Central memory CD8-positive, alpha-beta T cell (primary cell): ENCODE measurements around the gene ELL3.
A peak's percentile ranks its signal among the peaks of the same experiment; 100 is the strongest.
"Not testable (repeated sequence)": the region's sequence is repeated elsewhere in the genome, so short reads cannot be mapped to it uniquely, and the experiment has no call there.

Experiments
- ATAC-seq: fragments of 150-1000 bp; cut with Tn5 transposase; replicated peaks from 2 replicates; pipeline ENCODE4 v1.10.0; 2022; ENCODE audit warnings: mild to moderate bottlenecking, moderate FRiP score, moderate number of reproducible peaks; ENCODE audit not compliant: poor library complexity, severe bottlenecking; ENCODE audit errors: extremely low read depth
- DNase-seq, 2 donors: peaks; one replicate each; pipeline ENCODE4 v3.0.0; 2021; ENCODE audit warnings: low spot score in 2 of 2
- H3K27ac Mint-ChIP-seq: one replicate; pipeline ENCODE4 v1.8.0; 2022; ENCODE audit warnings: low read depth, mild to moderate bottlenecking, moderate library complexity, mixed read lengths
- H3K27me3 Mint-ChIP-seq: one replicate; pipeline ENCODE4 v1.8.0; 2022; ENCODE audit warnings: mixed read lengths
- H3K36me3 Mint-ChIP-seq: one replicate; pipeline ENCODE4 v1.8.0; 2022; ENCODE audit warnings: mild to moderate bottlenecking, moderate library complexity, mixed read lengths; ENCODE audit not compliant: insufficient read depth
- H3K4me1 Mint-ChIP-seq: one replicate; pipeline ENCODE4 v1.8.0; 2022; ENCODE audit warnings: mixed read lengths
- H3K4me3 Mint-ChIP-seq: one replicate; pipeline ENCODE4 v1.8.0; 2022; ENCODE audit warnings: mild to moderate bottlenecking, moderate library complexity, mixed read lengths
- H3K9me3 Mint-ChIP-seq: one replicate; pipeline ENCODE4 v1.8.0; 2022; ENCODE audit warnings: mixed read lengths

The ELL3 gene

GRCh38 chr15:43776718-43777266 is at the start of gene ELL3:
Gene ELL3, minus strand, starts transcription at chr15:43776966. Its CDS starts 65 bp downstream, at chr15:43776901.
- Mint-ChIP-seq H3K27me3 (no peaks in the 10 kb centered on the region), H3K27ac (peak within 1 kb of the TSS; percentile 76), H3K4me3 (peak within 1 kb of the TSS; percentile 92), H3K4me1 (peaks cover 22% of the 10 kb centered on the region), H3K36me3 (peaks cover 33% of the 10 kb centered on the region), H3K9me3 (no peaks in the 10 kb centered on the region)
- ATAC-seq (peak; percentile 82), DNase-seq (peak; percentile 48 to 55)

- no peaks in the 10 kb centered on the region for H3K27me3 Mint-ChIP-seq
- H3K36me3 Mint-ChIP-seq: peaks cover 13% of the 10 kb centered on the region
- H3K4me1 Mint-ChIP-seq: peaks cover 50% of the 10 kb centered on the region
- no peaks in the 10 kb centered on the region for H3K9me3 Mint-ChIP-seq
- ATAC-seq (no peak), DNase-seq (no peak)
- H3K4me3 Mint-ChIP-seq: peak overlapping the region; percentile 86
- H3K27ac Mint-ChIP-seq: peak overlapping the region; percentile 79
Observed at GRCh38 chr15:43826029-43826507, 49.3 kb upstream of the ELL3 start.

GRCh38 chr15:43825305-43825704 is 48.5 kb upstream of the ELL3 start:
- not testable (repeated sequence) for DNase-seq, H3K27ac Mint-ChIP-seq, H3K27me3 Mint-ChIP-seq, ATAC-seq, H3K9me3 Mint-ChIP-seq
- Mint-ChIP-seq H3K36me3 (peaks cover 15% of the 10 kb centered on the region), H3K4me1 (peaks cover 51% of the 10 kb centered on the region), H3K4me3 (peak overlapping the region; percentile 86)

- Mint-ChIP-seq H3K4me3 (peak within 1 kb of the TSS; percentile 98), H3K4me1 (peaks cover 45% of the 10 kb centered on the region), H3K9me3 (no peaks in the 10 kb centered on the region), H3K27ac (peak within 1 kb of the TSS; percentile 96), H3K27me3 (no peaks in the 10 kb centered on the region), H3K36me3 (peaks cover 15% of the 10 kb centered on the region)
- DNase-seq (peak; percentile 66 to 80), ATAC-seq (peak; percentile 80)
Observed at GRCh38 chr15:43824302-43825246, 47.8 kb upstream of the ELL3 start, which contains the start of gene MFAP1. Gene MFAP1, minus strand, starts transcription at chr15:43824690. Its CDS starts 121 bp downstream, at chr15:43824569.

GRCh38 chr15:43821505-43821904 is 44.7 kb upstream of the ELL3 start:
- peak overlapping the region; percentile 53 for H3K4me3 Mint-ChIP-seq
- no peaks in the 10 kb centered on the region for H3K27me3 Mint-ChIP-seq
- DNase-seq (no peak), ATAC-seq (no peak)
- H3K9me3 Mint-ChIP-seq: no peaks in the 10 kb centered on the region
- peak overlapping the region; percentile 69 for H3K27ac Mint-ChIP-seq
- peaks cover 30% of the 10 kb centered on the region for H3K4me1 Mint-ChIP-seq
- H3K36me3 Mint-ChIP-seq: peaks cover 26% of the 10 kb centered on the region

- DNase-seq, H3K27ac Mint-ChIP-seq, H3K4me3 Mint-ChIP-seq, H3K9me3 Mint-ChIP-seq, H3K27me3 Mint-ChIP-seq, ATAC-seq: not testable (repeated sequence)
- Mint-ChIP-seq H3K4me1 (peaks cover 19% of the 10 kb centered on the region), H3K36me3 (peaks cover 74% of the 10 kb centered on the region)
Observed at GRCh38 chr15:43815064-43815463, 38.3 kb upstream of the ELL3 start.

GRCh38 chr15:43808960-43809678 is 32.4 kb upstream of the ELL3 start:
- peaks cover 83% of the 10 kb centered on the region for H3K36me3 Mint-ChIP-seq
- H3K4me1 Mint-ChIP-seq: peaks cover 6% of the 10 kb centered on the region
- peak overlapping the region; percentile 64 for H3K27ac Mint-ChIP-seq
- H3K4me3 Mint-ChIP-seq: no peak overlapping the region
- DNase-seq (no peak), ATAC-seq (no peak)
- no peaks in the 10 kb centered on the region for H3K27me3 Mint-ChIP-seq
- H3K9me3 Mint-ChIP-seq: no peaks in the 10 kb centered on the region

GRCh38 chr15:43808435-43808950 is 31.7 kb upstream of the ELL3 start:
- H3K27me3 Mint-ChIP-seq: no peaks in the 10 kb centered on the region
- ATAC-seq: no peak
- peaks cover 81% of the 10 kb centered on the region for H3K36me3 Mint-ChIP-seq
- peaks cover 6% of the 10 kb centered on the region for H3K4me1 Mint-ChIP-seq
- no peak overlapping the region for H3K27ac Mint-ChIP-seq
- no peak for DNase-seq
- H3K4me3 Mint-ChIP-seq: no peak overlapping the region
- H3K9me3 Mint-ChIP-seq: no peaks in the 10 kb centered on the region

- not testable (repeated sequence) for H3K4me3 Mint-ChIP-seq, H3K9me3 Mint-ChIP-seq, H3K27me3 Mint-ChIP-seq, ATAC-seq, DNase-seq, H3K27ac Mint-ChIP-seq
- H3K36me3 Mint-ChIP-seq: peaks cover 64% of the 10 kb centered on the region
- H3K4me1 Mint-ChIP-seq: peaks cover 24% of the 10 kb centered on the region
Observed at GRCh38 chr15:43802676-43803075, 25.9 kb upstream of the ELL3 start.

- H3K4me3 Mint-ChIP-seq: peak within 1 kb of the TSS; percentile 96
- H3K9me3 Mint-ChIP-seq: no peaks in the 10 kb centered on the region
- H3K4me1 Mint-ChIP-seq: peaks cover 40% of the 10 kb centered on the region
- H3K27ac Mint-ChIP-seq: peak within 1 kb of the TSS; percentile 97
- H3K27me3 Mint-ChIP-seq: no peaks in the 10 kb centered on the region
- ATAC-seq (peak; percentile 99), DNase-seq (peak; percentile 82 to 86)
- peaks cover 49% of the 10 kb centered on the region for H3K36me3 Mint-ChIP-seq
Observed at GRCh38 chr15:43800286-43801141, 23.7 kb upstream of the ELL3 start, which contains the start of gene HYPK. Gene HYPK, plus strand, starts transcription at chr15:43800599. Its CDS starts 24 bp downstream, at chr15:43800623.

GRCh38 chr15:43799945-43800285 is 23.1 kb upstream of the ELL3 start, which contains the start of gene SERINC4:
Gene SERINC4, minus strand, starts transcription at chr15:43800220. Its CDS starts 234 bp downstream, at chr15:43799986.
- peak within 1 kb of the TSS; percentile 96 for H3K4me3 Mint-ChIP-seq
- H3K4me1 Mint-ChIP-seq: peaks cover 46% of the 10 kb centered on the region
- DNase-seq: no peak
- H3K9me3 Mint-ChIP-seq: no peaks in the 10 kb centered on the region
- ATAC-seq: no peak
- peaks cover 43% of the 10 kb centered on the region for H3K36me3 Mint-ChIP-seq
- H3K27me3 Mint-ChIP-seq: no peaks in the 10 kb centered on the region
- H3K27ac Mint-ChIP-seq: peak within 1 kb of the TSS; percentile 97
